IPS-11a (cell line): ENCODE measurements around the gene CCDC183.
"Not testable (repeated sequence)": the region's sequence is repeated elsewhere in the genome, so short reads cannot be mapped to it uniquely, and the experiment has no call there.

Experiments used
- H3K4me3 ChIP-seq: one replicate; pipeline ENCODE4 v1.5.1; 2013; ENCODE audit warnings: low read depth, low read length, control low read depth

Gene CCDC183

DNA sequence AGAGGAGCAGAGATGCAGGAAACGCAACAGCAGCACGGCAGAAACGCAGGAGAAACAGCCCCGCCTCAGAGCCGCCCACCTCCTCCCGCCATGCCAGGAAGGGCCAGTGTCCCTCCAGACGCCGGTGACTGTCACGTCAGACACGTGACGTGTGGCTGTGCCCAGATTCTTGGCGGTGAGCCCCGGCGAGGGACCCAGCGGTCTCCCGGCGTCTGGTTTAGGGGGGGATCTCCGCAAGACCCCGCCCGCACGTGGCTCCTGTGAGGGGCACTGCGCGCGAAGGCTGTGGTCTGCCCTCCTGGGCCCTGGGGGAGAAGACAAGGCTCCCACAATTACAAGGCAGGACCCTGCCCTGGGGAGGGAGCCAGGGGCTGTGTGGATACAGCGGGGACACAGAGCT, 35.7 kb upstream of the CCDC183 start:
- H3K4me3 ChIP-seq: no peak overlapping the region

DNA sequence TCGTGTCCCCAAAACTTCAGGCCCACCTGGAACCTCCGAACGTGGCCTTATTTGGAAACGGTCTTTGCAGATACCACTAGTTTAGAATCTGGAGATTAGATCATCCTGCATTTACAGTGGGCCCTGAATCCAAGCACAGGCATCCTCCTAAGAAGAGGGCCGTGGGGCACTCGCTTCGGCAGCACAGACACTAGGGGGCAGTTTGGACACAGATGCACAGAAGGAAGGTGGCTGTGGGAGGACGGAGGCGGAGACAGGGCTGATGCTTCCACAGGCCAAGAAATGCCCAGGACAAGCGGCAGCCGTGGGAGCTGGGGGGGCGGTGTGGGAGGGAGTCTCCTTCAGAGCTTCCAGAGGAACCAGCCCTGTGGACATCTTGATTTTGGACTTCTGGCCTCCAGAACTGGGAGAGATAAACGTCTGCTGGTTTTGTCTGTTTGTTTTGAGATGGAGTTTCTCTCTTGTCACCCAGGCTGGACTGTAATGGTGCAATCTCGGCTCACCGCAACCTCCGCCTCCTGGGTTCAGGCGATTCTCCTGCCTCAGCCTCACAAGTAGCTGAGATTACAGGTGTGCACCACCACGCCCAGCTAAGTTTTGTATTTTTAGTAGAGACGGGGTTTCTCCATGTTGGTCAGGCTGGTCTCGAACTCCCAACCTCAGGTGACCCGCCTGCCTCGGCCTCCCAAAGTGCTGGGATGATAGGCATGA, 35.1 kb upstream of the CCDC183 start:
- H3K4me3 ChIP-seq: not testable (repeated sequence)

DNA sequence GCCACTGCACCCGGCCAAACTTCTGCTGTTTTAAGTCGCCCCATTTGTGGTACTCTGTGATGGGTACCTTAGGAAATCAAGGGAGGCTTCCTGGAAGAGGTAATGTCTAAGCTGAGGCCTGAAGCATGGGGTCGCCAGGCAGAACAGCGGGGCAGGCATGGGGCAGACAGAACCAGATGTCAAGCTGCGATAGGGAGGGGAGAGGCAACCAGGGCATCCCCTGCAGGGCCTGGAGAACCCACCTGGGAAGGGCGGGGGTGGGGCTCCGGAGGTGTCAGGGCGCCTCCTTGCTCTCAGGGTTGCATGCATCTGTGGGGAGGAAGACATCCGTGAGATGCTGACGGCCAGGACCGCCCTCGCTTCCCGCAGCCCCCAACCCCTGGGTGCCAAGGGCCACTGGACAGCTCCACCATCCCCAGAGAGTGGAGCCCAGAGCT, 34.6 kb upstream of the CCDC183 start:
- H3K4me3 ChIP-seq: no peak overlapping the region

DNA sequence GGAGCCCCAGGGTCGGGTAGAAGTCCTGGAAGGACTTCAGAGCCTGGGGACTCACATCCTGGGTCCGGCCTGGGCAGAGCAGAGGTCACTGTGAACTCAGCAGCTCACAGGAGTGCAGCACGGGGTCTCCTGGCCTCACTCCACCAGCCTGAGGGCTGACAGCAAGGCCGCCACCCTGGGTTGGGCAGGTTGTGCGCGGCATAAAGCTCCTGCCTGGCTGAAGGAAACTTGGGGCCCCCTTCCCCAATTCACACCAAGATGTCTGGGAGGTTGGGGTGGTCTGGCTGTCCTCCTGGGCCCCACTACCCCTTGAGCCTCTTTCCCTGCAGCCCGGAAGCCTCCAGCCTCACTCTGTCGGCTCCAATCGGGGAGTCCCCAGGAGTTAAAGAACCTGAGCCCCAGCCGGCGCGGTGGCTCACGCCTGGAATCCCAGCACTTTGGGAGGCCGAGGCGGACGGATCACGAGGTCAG, 33.9 kb upstream of the CCDC183 start:
- no peak overlapping the region for H3K4me3 ChIP-seq

DNA sequence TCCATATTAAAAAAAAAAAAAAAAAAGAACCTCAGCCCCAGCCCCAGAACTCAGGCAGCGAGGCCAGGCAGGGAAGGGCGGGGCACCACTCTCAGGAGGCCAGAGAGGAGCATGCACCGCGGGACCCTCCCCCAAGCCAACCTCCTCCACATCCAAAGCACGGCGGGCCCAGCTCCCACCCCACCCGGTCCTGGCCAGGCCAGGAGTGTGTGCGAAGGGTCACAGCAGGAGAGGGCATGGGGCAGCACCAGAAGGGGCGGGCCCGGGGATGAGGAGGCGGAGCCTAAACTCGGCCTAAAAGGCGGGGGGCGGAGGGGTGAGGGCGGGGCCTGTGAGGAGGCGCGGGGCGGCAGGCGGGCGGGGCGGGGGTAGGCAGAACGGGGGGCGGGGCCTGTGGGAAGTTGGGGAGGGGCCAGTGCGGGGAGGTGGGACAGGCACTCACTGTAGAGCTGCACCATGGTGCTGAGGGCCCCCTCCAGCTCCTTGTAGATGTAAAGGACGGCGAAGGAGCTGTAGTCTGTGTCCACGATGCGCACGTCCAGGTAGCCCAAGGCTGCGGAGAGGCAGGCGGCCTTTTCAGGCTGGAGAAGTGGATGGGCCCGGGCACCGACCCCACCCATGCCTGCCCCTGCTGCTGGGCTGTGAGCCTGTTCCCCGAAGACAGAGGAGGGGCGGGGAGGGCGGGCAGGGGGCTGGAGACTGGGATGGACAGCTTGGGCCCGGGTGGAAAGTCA, 33.1 kb upstream of the CCDC183 start:
- H3K4me3 ChIP-seq: no peak overlapping the region

DNA sequence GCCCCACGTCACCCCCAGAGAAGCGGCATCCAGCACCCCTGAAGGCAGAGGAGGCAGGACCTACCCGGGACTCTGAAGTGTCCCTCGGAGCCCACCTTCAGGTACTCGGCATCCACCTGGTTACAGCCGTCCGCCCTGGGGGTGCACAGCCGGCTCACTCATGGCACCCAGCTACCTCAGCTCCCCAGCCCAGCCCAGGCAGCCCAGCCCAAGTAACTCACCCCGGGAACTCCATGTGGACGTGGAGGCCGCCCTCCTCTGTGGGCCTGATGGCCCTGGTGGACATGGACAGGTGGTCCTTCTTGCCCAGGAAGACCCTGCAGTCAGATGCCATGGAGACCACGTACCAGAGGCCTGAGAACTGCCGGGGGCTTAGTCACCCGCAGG, 32.5 kb upstream of the CCDC183 start:
- H3K4me3 ChIP-seq: no peak overlapping the region

DNA sequence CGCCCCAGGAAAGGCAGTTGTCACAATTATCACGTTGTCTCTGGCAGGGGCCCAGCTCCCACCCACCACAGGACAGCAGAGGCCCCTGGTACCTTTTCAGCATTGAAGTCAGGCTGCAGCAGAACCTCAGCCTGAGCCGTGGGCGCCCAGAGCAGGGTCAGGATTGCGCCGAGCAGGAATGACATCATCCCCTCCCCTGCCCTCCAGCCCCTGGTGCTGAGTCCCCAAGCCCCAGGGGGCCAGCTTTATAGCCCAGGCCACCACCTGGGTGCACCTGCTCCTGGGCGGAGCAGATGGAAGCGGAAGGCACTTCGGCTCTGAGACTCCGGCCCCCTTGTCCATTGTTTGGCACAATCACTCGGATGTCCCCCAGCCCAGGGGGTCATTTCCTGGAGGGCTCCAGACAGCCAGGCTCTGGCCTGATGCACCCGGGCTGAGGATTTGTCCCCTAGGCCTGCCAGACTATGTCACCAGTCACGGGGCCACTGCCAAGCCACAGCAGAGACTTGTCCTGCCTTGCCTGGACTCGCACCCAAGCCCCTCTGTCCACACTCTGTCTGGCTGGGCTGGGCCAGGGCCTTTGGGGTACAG, 31.7 kb upstream of the CCDC183 start, which contains the start of gene LCN15:
TSS of gene LCN15 (minus strand) at position 218 of the 591 bp plus-strand sequence. CDS start at position 188, 30 bp downstream.
- H3K4me3 ChIP-seq: no peak within 1 kb of the TSS

DNA sequence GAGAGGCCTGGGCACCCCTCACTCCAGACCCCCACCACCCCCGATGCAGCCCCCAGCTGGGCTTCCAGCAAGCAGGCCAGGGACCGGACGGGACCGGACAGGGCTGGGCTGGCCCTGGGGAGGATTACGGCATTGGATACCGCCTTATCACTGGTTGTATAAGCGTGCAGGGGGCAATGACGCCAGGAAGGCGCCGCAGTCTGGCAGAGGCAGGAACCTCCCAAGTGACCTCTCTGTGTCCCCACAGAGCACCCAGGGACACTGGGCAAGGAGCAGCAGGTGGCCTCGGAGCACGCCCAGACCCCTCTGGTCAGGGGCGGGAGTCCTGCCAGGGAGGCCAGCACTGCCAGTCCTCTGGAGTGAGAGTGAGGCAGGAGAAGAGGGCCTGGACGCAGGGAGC, 31.1 kb upstream of the CCDC183 start:
- H3K4me3 ChIP-seq: no peak overlapping the region

DNA sequence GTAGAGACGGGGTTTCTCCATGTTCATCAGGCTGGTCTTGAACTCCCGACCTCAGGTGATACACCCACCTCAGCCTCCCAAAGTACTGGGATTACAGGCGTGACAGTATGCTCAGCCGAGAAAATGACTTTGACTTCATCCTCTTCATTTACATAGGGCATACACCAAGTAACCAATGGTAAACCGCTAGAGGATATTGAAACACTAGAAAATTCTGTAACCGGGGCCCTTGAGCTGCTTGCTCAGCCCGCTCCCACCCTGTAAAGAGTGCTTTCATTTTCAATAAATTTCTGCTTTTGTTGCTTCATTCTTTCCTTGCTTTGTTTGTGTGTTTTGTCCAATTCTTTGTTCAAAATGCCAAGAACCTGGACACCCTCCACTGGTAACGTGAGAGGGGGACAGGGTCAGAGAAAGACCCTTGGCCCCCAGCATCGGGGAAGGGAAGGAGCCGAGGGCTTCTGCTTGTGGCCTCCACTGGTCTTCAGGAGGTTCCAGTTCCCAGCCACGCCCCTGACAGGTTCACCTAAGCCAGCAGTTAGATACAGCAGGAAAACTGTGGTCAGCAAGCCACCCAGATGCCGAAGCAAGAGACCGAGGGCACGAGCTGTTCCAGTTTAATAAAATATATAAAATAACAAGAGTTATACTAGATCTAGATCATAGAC, 30.3 kb upstream of the CCDC183 start:
- H3K4me3 ChIP-seq: not testable (repeated sequence)

DNA sequence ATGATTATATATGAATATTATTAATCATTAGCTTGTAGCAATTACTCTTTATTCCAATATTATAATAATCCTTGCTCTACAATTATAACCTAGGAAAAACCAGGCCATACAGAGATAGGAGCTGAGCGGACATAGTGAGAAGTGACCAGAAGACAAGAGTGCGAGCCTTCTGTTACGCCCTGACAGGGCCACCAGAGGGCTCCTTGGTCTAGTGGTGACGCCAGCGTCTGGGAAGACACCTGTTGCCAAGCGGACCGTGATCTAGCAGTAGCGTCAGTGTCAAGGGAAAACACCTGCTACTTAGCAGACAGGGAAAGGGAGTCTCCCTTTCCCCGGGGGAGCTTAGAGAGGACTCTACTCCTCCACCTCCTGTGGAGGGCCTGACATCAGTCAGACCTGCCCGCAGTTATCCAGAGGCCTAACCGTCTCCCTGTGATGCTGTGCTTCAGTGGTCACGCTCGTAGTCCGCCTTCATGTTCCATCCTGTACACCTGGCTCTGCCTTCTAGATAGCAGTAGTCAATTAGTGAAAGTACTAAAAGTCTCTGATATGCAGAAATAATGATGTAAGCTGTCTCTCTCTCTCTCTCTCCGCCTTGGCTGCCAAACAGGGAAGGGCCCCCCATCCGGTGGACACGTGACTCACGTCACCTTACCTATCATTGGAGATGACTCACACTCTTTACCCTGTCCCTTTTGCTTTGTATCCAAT, 29.6 kb upstream of the CCDC183 start:
- H3K4me3 ChIP-seq: not testable (repeated sequence)

DNA sequence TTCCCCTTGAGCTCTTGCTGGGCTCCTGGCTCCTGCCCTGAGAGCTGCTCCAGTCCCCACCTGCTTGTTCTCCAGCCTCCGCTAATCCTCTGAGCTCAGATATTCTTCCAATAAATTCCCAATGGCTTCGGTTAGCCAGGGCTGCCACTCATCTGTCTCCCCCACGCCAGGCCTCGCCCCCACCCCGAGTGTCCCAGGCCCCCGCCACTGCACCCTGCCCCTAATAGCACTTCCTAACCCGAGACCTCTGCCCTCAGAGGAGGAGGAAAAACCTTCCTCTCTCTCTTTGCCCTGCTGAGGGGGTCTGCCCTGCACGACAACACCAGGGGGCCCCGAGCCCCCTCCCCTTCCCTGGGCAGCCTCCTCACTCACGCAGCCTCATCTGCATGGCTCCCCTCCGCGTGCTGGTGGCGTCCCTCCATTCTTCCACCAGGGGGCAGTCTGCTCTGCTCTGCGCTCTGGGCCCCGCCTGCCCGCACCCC, 26.4 kb upstream of the CCDC183 start:
- H3K4me3 ChIP-seq: no peak overlapping the region

DNA sequence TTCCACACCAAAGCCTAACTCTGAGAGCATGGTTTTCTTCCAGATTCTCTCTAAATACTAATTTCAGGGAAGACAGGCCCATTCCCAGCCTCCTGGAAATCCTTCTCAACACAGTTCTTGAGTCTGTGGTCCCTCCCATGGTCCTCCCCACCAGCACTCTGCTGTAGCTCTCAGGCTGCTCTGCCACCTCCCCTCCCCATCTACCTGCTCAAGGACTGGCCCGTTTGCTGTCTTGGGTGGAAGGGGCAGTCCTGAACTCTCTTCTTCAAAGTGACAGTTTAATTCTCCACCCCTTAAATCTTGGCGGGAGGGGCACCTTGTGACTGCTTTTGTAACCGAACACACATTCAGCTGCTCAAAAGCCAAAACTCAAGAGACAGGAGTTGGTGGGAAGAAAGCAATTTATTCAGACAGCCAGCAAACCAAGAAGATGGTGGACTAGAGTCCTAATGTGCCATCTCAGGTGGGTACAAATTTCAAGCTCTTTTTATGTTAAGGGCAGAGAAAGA, 24.2 kb upstream of the CCDC183 start:
- H3K4me3 ChIP-seq: no peak overlapping the region

DNA sequence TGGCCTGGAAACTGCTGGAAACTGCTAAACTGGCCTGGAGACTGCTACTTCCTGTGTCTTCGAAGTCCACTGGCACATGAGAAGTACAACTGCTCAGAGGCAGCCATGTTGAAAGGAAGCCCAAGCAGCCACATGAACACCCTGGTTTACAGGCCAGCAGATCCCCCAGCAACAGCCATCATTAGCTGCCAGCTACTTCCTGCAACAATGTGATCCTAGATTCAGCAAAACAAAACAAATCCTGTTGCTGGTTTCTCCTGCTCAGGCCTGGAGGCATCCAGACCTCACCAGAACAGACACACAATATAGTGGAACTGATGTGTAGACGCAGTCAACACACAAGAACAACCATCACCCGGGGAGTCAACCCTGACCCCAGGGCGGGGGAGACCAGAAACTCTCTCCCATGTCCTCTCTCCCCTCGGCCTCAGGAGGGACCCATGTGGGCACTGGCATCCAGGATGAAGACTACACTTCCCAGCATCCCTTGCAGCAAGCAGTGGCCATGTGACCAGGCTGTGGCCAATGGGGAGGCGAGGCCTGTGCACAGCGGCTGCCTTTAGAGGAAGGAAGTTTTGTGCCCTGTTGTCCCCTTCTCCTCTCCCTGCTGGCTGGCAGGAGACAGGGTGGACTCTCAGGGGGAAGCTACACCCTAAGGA, 22.6 kb upstream of the CCDC183 start:
- H3K4me3 ChIP-seq: no peak overlapping the region

DNA sequence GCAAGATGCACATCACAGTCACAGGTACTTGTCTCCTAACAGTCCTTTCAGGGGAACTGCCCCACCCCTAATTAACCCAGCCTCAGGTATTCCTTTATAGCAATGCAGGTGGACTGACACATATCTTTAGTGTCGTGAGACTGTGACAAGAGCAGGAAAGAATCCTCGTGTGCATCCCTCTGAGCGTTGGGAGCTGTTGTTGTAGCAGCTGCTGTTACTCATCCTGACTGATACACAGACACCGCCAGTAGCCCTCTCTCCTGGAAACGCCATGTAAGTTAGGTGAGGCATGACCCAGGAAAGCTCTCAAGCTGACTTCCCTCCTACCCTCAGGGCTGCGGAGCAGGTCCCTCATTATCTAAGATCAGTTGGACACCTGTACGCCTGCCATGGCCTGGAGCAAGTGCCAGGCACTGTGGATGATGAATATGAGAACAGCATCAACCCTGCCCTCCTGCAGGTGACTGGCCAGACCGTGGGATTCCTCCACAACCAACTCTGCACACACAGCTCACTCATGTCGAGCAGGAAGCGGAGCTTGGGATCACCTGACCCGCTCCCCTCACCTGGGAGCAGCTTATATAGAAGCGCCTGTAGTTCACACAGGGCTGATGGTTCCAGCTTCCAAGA, 21.6 kb upstream of the CCDC183 start:
- no peak overlapping the region for H3K4me3 ChIP-seq

DNA sequence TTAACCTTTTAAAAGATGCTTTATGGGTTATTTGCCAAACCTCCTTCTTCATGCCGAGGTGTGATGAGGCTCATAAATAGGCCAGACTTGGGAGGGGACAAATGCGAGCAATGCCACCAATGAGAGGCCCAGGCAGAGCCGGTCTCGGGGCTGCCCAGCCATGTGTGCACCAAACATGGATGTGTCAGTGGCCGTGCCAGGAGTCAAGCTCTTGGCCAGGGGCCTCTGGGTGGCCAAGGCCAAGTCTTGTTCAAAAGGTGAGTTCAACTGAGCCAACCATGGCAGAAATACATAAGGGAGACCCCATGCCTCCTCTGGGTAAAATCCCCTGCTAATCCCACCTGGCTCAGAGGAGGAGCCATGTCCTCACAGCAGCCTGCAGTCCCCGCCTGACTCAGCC, 20.9 kb upstream of the CCDC183 start:
- H3K4me3 ChIP-seq: no peak overlapping the region

DNA sequence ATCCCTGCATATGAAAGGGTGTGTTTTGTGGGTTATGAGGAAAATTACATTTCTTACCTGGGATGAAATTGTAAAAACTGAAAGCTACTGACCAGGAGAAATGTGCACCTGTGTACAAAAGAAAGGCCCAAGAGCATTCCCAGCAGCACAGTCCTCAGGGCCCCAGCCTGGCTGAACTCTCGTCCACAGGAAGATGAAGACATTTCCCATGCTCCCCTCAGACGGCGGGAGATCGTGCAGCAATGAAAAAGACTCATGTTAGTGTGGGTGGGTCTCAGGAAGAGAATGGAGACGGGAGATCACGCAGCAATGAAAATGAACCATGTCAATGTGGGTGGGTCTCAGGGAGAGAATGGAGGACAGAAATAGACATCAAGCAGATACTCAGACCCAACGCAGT, 19.2 kb upstream of the CCDC183 start:
- no peak overlapping the region for H3K4me3 ChIP-seq

DNA sequence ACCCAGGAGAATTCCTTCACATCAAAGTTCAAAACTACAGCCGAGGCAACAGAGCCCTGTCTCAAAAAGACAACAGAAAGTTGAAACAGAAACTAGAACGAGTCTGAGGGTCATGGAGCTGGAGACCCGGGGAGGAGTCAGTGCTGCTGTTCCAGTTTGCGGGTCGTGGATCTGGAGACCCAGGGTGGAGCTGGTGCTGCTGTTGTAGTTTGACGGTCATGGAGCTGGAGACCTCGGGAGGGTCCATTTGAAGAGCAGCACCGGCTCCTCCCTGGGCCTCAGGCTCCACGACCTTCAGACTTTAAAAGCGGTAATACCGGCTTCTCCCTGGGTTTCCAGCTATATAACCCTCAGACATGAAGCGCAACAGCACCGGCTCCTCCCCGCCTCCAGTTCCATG, 18.8 kb upstream of the CCDC183 start:
- H3K4me3 ChIP-seq: no peak overlapping the region

DNA sequence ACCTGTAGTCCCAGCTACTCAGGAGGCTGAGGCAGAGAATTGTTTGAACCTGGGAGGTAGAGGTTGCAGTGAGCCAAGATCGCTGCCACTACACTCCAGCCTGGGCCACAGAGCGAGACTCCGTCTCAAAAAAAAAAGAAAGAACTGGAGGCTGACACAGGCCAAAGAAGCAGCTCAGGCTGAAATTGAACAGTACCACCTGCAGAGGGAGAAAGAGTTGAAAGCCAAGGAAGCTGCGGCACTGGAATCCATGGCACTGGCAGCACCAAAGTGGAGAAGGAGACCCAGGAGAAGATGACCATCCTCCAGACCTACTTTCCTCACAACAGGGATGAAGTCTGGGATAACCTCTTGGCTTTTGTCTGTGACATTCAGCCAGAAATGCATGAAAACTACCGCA, 16.3 kb upstream of the CCDC183 start:
- H3K4me3 ChIP-seq: no peak overlapping the region

DNA sequence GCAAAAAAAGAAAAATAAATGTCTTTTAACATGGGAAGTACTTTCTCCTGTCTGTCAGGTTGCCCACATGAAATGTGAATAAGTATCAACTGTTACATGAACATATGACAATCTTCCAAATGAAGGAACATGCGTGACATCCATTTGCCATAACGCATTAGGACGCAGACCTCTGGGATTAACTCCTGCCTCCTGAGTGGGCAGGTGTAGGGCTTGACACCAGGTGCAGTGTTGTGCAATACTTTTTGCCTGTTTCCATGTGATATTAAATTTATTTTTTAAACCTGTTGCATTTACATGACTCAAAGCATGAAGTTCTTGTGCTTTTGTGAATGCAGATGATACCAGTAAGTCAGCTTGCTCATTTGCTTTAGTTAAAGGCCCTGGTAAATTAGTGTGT, 13.7 kb upstream of the CCDC183 start:
- no peak overlapping the region for H3K4me3 ChIP-seq
